HT1080 (cell line): ENCODE measurements around the gene LRRC4C. TPM values are rescaled to one million over a fixed set of nuclear protein-coding genes. Genes with fewer than 3 reads are reported as not detected.

Experiments
- DNase-seq: peaks from one replicate; pipeline ENCODE4 v3.0.0-alpha.2; 2015; ENCODE audit warnings: low read depth
- total RNA-seq: library from RNA; depleted of rRNA; stranded (reverse); fragments of >200 nt; shearing (Covaris generic); gene quantifications from 2 replicates; pipeline ENCODE4 v1.2.3, GENCODE V29; 2014

The LRRC4C gene
- total RNA-seq, 1 experiment from 2014 or later = not detected

DNA sequence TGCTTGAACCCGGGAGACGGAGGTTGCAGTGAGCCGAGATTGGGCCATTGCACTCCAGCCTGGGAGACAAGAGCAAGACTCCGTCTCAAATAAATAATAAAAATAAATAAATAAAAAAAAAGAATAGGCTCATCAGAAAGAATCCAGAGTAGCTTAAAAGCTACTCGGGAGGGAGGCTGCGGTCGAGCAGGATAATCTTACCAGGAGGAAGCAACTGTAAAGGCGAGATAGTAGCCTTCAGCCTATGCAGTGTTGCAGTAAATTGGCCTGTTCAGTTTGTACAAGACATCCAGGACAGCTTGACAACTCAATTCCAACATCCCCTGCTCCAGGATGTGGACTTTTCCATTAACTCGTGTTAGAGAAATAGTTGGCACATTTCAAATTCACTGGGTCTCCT is 1164.7 kb downstream of the LRRC4C start:
- no peak for DNase-seq

GRCh38 chr11:40294349-40294735 is 1165.1 kb downstream of the LRRC4C start:
- no peak for DNase-seq

DNA sequence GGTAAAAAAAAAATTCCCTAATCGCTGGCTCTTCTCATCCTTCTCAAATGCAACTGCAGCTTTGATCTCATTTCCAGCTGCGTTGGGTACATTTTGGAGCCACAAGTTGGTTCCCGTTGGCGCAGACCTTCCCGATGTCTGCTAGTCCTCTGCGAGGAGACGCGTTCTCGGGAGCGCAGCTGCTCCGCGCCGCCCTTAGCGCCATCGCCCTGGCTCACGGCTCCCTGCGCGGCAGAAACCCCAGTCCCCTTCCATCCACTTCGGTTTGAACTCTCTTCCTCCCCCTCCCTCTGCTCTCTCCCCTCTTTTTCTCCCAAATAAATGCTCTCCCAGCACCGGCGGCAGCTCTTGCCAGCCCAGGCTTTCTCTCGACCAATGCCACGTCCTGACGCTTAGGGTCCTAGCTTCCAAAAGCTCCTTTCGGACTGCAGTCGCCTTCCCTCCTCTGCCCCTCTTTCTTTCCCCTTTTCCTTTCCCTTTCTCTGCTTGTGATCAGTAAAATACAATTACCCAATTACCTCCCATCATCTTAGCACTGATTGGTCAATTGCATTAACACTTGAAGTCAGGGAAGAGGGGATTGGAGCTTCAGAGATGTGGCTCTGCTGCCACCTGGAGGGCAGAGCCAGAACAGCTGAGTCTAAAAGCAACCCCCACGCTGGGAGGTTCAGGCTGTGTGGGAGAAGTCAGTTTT is 1165.7 kb downstream of the LRRC4C start:
- DNase-seq = peak; percentile 75

DNA sequence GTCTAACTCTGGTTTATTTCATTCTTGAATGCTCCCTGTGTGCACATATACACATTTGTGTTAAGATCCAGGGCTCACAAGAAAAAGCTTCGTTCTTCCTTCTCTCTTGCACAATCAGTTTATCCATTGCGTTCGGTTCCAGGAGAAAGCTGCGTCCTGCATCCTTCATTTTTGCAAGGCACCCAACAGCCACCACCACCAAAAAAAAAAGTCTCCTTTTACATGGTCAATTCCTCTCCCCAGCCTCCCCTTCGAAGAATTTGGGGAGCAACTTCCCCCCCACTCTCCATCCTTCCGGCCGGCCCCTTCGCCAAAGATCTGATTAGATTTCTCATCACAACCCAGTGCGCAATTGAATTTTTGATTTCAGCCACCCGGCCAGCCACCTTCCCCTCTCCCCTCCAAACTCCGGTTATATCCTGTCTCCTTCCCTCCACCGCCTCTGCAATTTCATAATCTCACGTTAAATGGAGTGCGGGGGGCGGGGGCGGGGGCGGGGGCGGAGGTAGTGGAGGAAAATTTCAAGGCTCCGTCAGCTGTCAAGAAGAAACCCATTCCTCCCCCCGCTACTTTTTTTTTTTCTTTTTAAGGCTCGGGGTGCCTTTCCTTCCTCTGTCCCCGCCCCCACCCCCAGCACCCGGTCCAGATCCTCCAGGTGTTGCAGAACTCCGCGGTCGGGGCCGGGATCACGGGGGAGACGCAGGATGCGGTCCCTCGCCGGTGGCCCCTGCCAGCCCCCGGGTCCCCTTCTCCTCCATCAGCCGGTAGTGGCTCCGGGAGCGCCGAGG is 1166.5 kb downstream of the LRRC4C start:
- no peak for DNase-seq

- no peak for DNase-seq
Measured at GRCh38 chr11:40291741-40292140, 1167.7 kb downstream of the LRRC4C start.

DNA sequence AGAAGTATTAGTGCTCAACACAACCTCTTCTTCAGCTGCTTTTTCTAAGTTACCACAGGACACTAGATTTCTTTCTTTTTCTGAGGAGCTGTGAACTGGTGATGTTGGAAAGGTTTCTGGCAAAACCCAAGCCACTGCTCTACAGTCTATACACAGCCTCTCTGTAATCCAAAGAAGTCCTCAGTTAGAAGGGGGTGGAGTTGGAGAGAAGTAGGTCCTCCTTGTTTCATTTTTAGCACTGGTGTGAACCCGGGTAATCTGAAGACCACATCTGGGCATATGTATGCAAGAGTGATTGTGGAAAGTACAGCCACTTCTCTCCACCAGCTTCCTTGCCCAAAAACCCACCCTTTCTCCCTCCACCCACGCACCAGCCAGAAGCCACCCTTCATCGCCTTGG is 1168.1 kb downstream of the LRRC4C start:
- DNase-seq = no peak

DNA sequence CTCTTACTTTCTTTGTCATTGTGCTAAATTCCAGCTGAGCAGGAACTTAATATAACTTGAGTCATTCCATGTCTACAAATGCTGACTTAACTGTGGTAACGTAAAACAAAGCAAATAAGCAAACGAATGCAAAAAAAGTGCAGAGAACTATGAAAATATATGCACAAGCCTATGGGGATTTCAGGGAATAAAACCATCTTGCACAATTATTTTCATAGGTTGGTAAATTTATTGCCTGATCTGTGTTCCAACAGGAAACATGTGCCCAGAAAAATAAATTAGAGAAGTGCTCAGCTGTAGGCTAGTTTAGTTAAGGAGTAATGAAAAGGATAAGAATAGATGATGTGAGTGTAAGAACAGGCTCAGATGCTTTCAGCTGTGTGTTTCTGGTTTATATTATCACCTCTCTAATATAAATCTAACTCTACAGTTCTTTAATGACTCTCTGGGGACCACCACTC is 1169.3 kb downstream of the LRRC4C start:
- DNase-seq = no peak

- no peak for DNase-seq
Measured at GRCh38 chr11:40289370-40289769, 1170.1 kb downstream of the LRRC4C start.

DNA sequence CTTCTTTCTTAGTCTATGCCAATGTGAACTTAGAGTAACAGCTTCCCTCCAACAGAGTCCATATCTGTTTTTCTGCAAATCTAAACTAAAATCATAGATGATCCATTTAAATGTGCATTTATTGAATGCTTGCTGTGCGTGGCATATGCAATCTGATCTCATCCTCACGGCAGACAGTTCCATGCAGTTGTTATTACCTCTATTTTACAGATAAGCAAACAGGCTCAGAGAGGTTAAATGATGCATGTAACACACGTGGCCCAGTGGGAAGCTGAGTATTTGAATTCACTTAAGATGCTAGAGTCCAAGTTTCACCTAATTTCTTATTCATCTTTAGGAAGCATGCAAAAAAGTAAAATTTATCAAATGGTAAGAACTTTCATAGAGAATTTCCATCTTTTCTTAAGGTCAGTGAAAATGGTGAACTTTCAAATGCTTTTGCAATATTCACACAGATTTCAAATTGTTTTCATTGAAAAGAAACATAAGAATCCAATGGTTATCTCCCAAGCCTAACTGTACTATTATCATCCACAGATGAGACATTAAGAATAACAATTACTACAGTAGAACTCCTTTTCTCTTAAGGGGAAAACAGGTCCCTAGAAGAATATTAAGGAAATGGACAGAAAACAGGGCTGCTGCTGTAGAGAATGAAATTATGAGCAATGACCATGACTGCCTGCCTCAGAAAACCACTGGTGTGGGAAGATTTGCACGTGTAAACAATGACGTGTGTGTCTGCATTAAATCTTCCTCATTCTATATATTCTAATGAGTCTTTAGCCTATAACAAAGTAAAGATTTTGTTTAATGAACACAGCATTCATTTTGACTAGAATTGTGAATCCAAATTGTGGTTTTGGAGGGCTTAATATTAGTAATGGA is 1171.3 kb downstream of the LRRC4C start:
- no peak for DNase-seq

DNA sequence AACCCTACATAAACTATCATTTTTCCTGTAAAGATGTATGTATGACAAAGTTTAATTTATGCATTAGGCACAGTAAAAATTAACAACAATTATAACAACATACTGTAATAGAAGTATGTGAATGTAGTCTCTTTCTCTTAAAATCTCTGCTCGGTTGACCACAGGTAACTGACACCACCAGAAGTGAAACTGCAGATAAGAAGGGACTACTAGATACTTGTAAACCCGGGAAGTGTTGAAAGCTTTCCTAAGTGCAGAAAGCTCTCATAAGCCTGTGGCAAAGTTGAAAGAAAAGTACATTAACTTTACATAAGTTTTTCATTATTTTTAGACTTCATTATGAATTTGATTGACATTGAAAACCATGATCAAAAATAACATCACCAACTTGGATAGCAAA is 1173.3 kb downstream of the LRRC4C start:
- no peak for DNase-seq

DNA sequence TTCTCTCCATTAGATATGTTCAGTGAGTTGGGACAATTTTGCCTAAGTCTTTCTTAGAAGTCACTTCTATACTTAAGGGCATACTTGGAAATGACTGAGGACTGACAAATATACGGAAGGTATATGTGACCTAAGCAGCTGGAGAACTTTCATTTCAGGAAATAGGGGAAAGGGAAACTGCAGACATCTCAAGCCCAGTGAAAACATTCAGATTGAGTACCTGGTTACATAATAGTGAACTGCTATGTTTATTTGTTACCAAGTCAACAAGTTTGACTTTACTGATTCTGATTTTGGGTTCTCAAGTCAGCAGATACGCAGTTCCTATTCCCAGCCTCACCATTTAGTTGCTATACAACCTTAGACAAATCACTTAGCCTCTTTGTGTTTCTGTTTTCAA is 1173.9 kb downstream of the LRRC4C start:
- DNase-seq = no peak

- DNase-seq = peak; percentile 21
Measured at GRCh38 chr11:40281052-40281580, 1178.3 kb downstream of the LRRC4C start.

DNA sequence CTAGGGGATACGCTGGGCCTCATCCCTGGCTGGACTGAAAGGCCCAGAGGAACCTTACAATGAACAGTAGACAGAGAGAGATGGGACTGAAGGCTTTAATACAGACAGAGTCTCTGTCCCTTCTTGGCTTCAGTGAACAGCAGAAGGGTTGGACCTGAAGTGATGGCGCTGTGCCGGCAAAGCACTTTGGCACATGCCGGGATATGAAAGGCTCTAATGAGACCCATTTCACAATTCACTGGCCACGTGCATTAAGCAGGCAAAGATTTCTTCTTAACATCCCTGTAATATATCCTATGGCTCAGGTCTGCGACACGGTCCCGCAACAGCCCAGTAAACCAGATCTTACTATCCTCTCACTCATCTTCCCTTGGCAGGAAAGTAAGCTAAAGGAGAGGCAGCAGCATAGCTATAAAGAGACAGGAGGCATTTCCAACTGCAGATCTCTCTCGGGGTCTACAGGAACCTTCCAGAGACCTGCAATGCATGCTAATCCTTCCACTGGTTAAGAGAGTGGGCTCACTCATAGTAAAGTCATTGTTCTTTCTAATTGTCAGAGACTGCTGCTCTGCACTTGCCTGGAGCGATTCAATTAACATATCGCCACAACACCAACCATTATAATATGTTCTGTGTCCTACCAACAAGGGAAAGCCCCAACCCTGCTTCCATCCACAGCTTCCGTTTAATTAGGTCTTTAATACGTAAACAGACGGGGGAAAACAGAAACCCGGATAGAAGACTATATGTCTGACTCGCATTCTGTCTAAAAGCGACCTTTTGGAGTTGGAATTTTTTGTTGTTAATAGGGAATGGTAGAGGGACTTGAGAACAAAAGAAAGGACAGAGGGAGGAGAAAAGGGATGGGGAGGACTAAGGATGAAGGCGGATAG is 1179.0 kb downstream of the LRRC4C start:
- no peak for DNase-seq

- DNase-seq = peak; percentile 35
Measured at GRCh38 chr11:40276960-40277359, 1182.5 kb downstream of the LRRC4C start.

DNA sequence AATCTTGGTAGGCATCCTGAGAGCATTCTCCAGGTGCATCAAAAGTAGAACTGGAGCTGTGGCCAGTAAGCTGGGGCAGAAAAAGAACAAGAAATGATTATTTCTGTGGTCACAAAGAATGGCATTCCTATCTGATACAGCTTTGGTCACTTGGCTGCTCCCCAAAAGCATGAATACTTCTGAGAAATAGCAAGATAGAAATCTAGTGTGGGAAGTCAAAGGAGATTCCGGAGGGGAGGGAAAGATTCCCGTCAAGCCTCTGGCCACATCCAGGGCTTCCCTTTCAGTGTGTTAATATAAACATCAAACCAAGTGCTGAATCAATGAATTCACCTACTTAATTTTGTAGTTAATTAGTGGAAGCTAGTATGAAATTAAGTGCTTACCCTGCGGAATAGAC is 1185.4 kb downstream of the LRRC4C start:
- peak; percentile 57 for DNase-seq

DNA sequence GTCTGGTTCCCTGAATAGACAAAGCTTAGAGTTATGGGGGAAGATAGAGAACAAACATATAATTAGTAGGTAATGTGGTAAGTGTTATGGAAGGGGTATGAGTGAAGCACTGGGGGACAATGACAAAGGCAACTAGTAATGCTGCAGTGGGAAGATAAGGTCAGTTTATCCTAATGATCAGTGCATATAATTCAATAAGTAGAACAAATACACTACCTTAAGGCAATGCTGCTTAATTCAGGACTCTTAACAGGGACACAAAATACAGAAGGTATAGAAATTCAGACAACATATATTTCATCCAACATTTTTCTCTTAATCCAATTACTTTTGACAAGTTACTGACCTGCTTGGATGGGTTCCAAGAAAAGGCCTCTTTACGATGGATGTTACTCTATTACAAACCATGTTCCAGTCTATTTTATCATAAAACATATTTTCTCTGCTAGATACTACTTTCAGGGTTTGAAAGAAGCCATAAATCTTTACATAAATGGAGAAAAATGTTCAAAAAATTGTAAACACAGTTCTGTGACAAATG is 1186.2 kb downstream of the LRRC4C start:
- no peak for DNase-seq

- no peak for DNase-seq
Measured at GRCh38 chr11:40271361-40271760, 1188.1 kb downstream of the LRRC4C start.

- no peak for DNase-seq
Measured at GRCh38 chr11:40269865-40270264, 1189.6 kb downstream of the LRRC4C start.

DNA sequence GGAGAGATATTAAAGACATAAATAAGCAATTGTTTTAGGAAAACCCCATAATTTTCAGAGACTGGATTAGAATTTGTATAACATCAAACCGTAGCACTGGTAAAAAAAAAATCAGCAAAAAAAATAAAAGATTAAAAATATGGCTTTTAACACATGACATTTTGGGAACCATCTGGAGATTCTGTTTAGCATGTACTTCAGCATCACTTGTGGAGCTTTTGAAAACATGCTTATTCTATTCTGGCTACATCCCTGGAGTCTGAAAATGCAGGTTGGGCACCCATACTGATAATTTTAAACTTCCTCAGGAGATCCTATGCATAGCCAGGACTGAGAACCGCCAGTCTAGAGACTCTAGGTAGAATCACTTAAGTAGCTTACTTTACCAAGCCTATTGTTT is 1190.9 kb downstream of the LRRC4C start:
- DNase-seq = no peak

DNA sequence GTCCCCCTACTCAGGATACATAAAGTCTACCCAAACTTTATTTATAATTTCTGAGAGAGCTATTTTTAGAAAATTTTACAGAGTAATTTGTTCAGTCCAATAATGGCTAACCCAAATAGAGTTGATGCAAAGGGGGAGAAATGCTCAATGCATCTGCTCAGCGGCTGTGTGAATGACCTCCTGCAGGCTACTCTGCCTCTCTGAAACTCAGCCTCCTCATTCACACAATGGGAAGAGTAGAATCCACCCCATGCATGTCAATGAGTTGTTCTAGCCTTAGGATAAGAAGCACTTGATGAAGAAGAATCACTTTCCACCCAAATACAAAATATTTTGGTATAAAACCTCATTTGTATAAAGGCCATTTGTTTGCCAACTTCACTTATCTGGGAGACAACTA is 1204.0 kb downstream of the LRRC4C start:
- DNase-seq = no peak
